ENCODE data around the gene MREG. TPM values are rescaled to one million over a fixed set of nuclear protein-coding genes. Genes with fewer than 3 reads are reported as not detected.

MREG gene
- total RNA-seq, 2 donors from 2014 or later = 0.35 to 0.41 TPM

GRCh38 chr2:215946586-215946985 is 66.8 kb downstream of the MREG start:
- Histone ChIP-seq H3K9me3 (no peaks in the 10 kb centered on the region), H3K4me3 (no peak overlapping the region), H3K27ac (no peak overlapping the region), H3K27me3 (no peaks in the 10 kb centered on the region), H3K4me1 (no peaks in the 10 kb centered on the region), H3K36me3 (no peaks in the 10 kb centered on the region)
- TF ChIP-seq CTCF (IDR thresholded peaks at IDR 0.05) = no peak
- no peak for DNase-seq (ENCODE audit: low spot score)

GRCh38 chr2:215942194-215942593 is 71.2 kb downstream of the MREG start:
- no peaks in the 10 kb centered on the region for H3K4me1 ChIP-seq
- H3K27me3 ChIP-seq = no peaks in the 10 kb centered on the region
- no peaks in the 10 kb centered on the region for H3K9me3 ChIP-seq
- H3K4me3 ChIP-seq = no peak overlapping the region
- DNase-seq (ENCODE audit: low spot score) = no peak
- no peak for TF ChIP-seq CTCF (IDR thresholded peaks at IDR 0.05)
- no peaks in the 10 kb centered on the region for H3K36me3 ChIP-seq
- H3K27ac ChIP-seq = no peak overlapping the region

GRCh38 chr2:215941726-215942125 is 71.6 kb downstream of the MREG start:
- DNase-seq (ENCODE audit: low spot score) = no peak
- Histone ChIP-seq H3K4me3 (no peak overlapping the region), H3K36me3 (no peaks in the 10 kb centered on the region), H3K9me3 (no peaks in the 10 kb centered on the region), H3K4me1 (no peaks in the 10 kb centered on the region), H3K27me3 (no peaks in the 10 kb centered on the region), H3K27ac (no peak overlapping the region)
- TF ChIP-seq CTCF (IDR thresholded peaks at IDR 0.05) = no peak

GRCh38 chr2:215940645-215941184 is 72.6 kb downstream of the MREG start:
- TF ChIP-seq CTCF (IDR thresholded peaks at IDR 0.05) = no peak

GRCh38 chr2:215937190-215937589 is 76.2 kb downstream of the MREG start:
- no peak overlapping the region for H3K4me3 ChIP-seq
- H3K9me3 ChIP-seq = no peaks in the 10 kb centered on the region
- H3K27ac ChIP-seq = no peak overlapping the region
- H3K27me3 ChIP-seq = no peaks in the 10 kb centered on the region
- no peaks in the 10 kb centered on the region for H3K4me1 ChIP-seq
- TF ChIP-seq CTCF (IDR thresholded peaks at IDR 0.05) = no peak
- no peaks in the 10 kb centered on the region for H3K36me3 ChIP-seq
- no peak for DNase-seq (ENCODE audit: low spot score)

More at GRCh38 chr2:215940645-215941184, 72.6 kb downstream of the MREG start:
- Histone ChIP-seq H3K4me3 (no peak overlapping the region), H3K27ac (no peak overlapping the region), H3K36me3 (no peaks in the 10 kb centered on the region), H3K4me1 (no peaks in the 10 kb centered on the region), H3K9me3 (no peaks in the 10 kb centered on the region), H3K27me3 (no peaks in the 10 kb centered on the region)
- DNase-seq (ENCODE audit: low spot score) = no peak

GRCh38 chr2:215933151-215933550 is 80.2 kb downstream of the MREG start:
- no peak for TF ChIP-seq CTCF (IDR thresholded peaks at IDR 0.05)
- H3K4me3 ChIP-seq = no peak overlapping the region

More at GRCh38 chr2:215933151-215933550, 80.2 kb downstream of the MREG start:
- Histone ChIP-seq H3K27me3 (no peaks in the 10 kb centered on the region), H3K9me3 (no peaks in the 10 kb centered on the region), H3K27ac (no peak overlapping the region), H3K36me3 (no peaks in the 10 kb centered on the region), H3K4me1 (no peaks in the 10 kb centered on the region)
- DNase-seq (ENCODE audit: low spot score) = no peak

Measured in right atrium auricular region (tissue), 2 donors.